HepG2 (cell line): ENCODE data around the gene KIAA1958. TPM values are rescaled to one million over a fixed set of nuclear protein-coding genes. Genes with fewer than 3 reads are reported as not detected.

ENCODE experiments used
- ATF6 ChIP-seq: sonication (generic); formaldehyde crosslinking; conservative IDR thresholded peaks from 2 replicates; pipeline ENCODE4 v1.4.0; 2020; ENCODE audit warnings: missing genetic modification reagents
- CENPT ChIP-seq: sonication (generic); formaldehyde crosslinking; IDR thresholded peaks from 2 replicates; pipeline ENCODE4 v1.8.0; 2022; ENCODE audit warnings: low read depth, mild to moderate bottlenecking, moderate library complexity, missing genetic modification reagents
- CSRNP2 ChIP-seq: sonication (generic); formaldehyde crosslinking; conservative IDR thresholded peaks from 2 replicates; pipeline ENCODE4 v1.8.0; 2022; ENCODE audit warnings: low read depth, missing genetic modification reagents
- PBX2 ChIP-seq: IDR thresholded peaks from 2 replicates; pipeline ENCODE4 v1.6.1; 2016; ENCODE audit warnings: control low read depth
- RARA ChIP-seq: IDR thresholded peaks from 2 replicates; pipeline ENCODE4 v1.6.1; 2016; ENCODE audit warnings: missing genetic modification reagents, missing compliant biosample characterization
- RFXANK ChIP-seq: IDR thresholded peaks from 2 replicates; pipeline ENCODE4 v1.6.1; 2016
- SMAD1 ChIP-seq: sonication (generic); formaldehyde crosslinking; IDR thresholded peaks from 2 replicates; pipeline ENCODE4 v1.4.0; 2020; ENCODE audit warnings: missing genetic modification reagents, low read depth, mild to moderate bottlenecking, borderline replicate concordance
- SMYD3 ChIP-seq: sonication (generic); formaldehyde crosslinking; IDR thresholded peaks from 2 replicates; pipeline ENCODE4 v1.8.1; 2023; ENCODE audit warnings: mild to moderate bottlenecking, missing genetic modification reagents
- SP5 ChIP-seq: IDR thresholded peaks from 2 replicates; pipeline ENCODE4 v1.6.1; 2016; ENCODE audit warnings: low read depth, borderline replicate concordance
- STAT5B ChIP-seq: sonication (generic); formaldehyde crosslinking; IDR thresholded peaks from 2 replicates; pipeline ENCODE4 v1.4.0; 2020; ENCODE audit warnings: missing genetic modification reagents
- ZBTB10 ChIP-seq: sonication (generic); formaldehyde crosslinking; IDR thresholded peaks from 2 replicates; pipeline ENCODE4 v1.4.0; 2020; ENCODE audit warnings: missing genetic modification reagents, borderline replicate concordance
- ZBTB34 ChIP-seq: sonication (generic); formaldehyde crosslinking; IDR thresholded peaks from 2 replicates; pipeline ENCODE4 v1.8.0; 2022; ENCODE audit warnings: mild to moderate bottlenecking, missing genetic modification reagents
- ZNF326 ChIP-seq: sonication (generic); formaldehyde crosslinking; IDR thresholded peaks from 2 replicates; pipeline ENCODE4 v1.4.0; 2020; ENCODE audit warnings: missing genetic modification reagents, borderline replicate concordance
- ZNF329 ChIP-seq: sonication (generic); formaldehyde crosslinking; IDR thresholded peaks from 2 replicates; pipeline ENCODE4 v1.9.0; 2021; ENCODE audit warnings: low read depth, mild to moderate bottlenecking, missing genetic modification reagents
- ZNF616 ChIP-seq: sonication (generic); formaldehyde crosslinking; IDR thresholded peaks from 2 replicates; pipeline ENCODE4 v1.5.0; 2020; ENCODE audit warnings: low read depth, mild to moderate bottlenecking, missing genetic modification reagents
- ZNF710 ChIP-seq: sonication (generic); formaldehyde crosslinking; IDR thresholded peaks from 2 replicates; pipeline ENCODE4 v1.5.0; 2020; ENCODE audit warnings: mild to moderate bottlenecking, missing genetic modification reagents, borderline replicate concordance
- ZNF878 ChIP-seq: sonication (generic); formaldehyde crosslinking; IDR thresholded peaks from 2 replicates; pipeline ENCODE4 v1.8.1; 2023; ENCODE audit warnings: mild to moderate bottlenecking, missing genetic modification reagents, moderate library complexity
- polyA plus RNA-seq, 8 experiments: library from polyadenylated mRNA; depleted of rRNA in 3 of 8; stranded (reverse) in 7 of 8; unstranded in 1 of 8; fragments of >200 nt; fragmentation: Illumina TruSeq in 4 of 8; extraction: Trizol in 4 of 8; gene quantifications; 2 replicates each; pipeline versions ENCODE4 v1.2.1 to v1.2.3, GENCODE V29; 2011 to 2016; ENCODE audit warnings: low read depth in 4 of 8, missing spikeins in 1 of 8, mixed read lengths in 1 of 8; ENCODE audit not compliant: insufficient read depth in 1 of 8
- total RNA-seq, 5 experiments: library from RNA; depleted of rRNA; stranded (reverse); fragments of >200 nt; fragmentation: Illumina TruSeq; extraction: Trizol; gene quantifications; 2 replicates each; pipeline ENCODE4 v1.2.3, GENCODE V29; 2016; ENCODE audit warnings: low read depth in 1 of 5

The KIAA1958 gene
- total and polyA plus RNA-seq, 2 of the 13 experiments (the other 11 are each of a cell fraction or from before 2014, with no cell fraction given) = 8.5 to 10.3 TPM

- TF ChIP-seq ZNF616 (CRISPR knock-in tag) = peak; percentile 95
- TF ChIP-seq ZNF878 = peak; percentile 89; the same call in 1 of the 2 replicates
- TF ChIP-seq ZNF329 (CRISPR knock-in tag) = peak; percentile 90; the same call in 1 of the 2 replicates
- peak; percentile 81; the same call in 1 of the 2 replicates for TF ChIP-seq SMAD1
- peak; percentile 30; the same call in 1 of the 2 replicates for TF ChIP-seq SP5 (CRISPR knock-in tag)
- TF ChIP-seq RFXANK (CRISPR knock-in tag) = no peak
- no peak for TF ChIP-seq PBX2
- TF ChIP-seq ZNF710 (CRISPR knock-in tag) = peak; percentile 69; the same call in 1 of the 2 replicates
- TF ChIP-seq SMYD3 = no peak
- TF ChIP-seq CENPT = peak; percentile 96
- no peak for TF ChIP-seq ATF6 (CRISPR knock-in tag)
- TF ChIP-seq ZBTB34 = no peak; the same call in 1 of the 2 replicates
- TF ChIP-seq STAT5B (CRISPR knock-in tag) = 0 out of 2 replicates have a peak, but pooled peaks have one; percentile 60
- peak; percentile 47; the same call in 1 of the 2 replicates for TF ChIP-seq RARA (CRISPR knock-in tag)
- TF ChIP-seq ZBTB10 (CRISPR knock-in tag) = no peak
- TF ChIP-seq CSRNP2 = no peak
- TF ChIP-seq ZNF326 = no peak
These were observed at the start of gene KIAA1958 (continued) for GRCh38 chr9:112486221-112487007.
